Hepatocyte (in vitro differentiated cells): ENCODE measurements around the gene DGKQ.
"Not testable (repeated sequence)": the region's sequence is repeated elsewhere in the genome, so short reads cannot be mapped to it uniquely, and the experiment has no call there.

ENCODE experiments used
- CTCF ChIP-seq: fragments of 200-600 bp; sonication (generic); IDR thresholded peaks from 2 replicates; pipeline ENCODE4 v1.5.1; 2016; ENCODE audit warnings: antibody characterized with exemption, mild to moderate bottlenecking; ENCODE audit not compliant: poor library complexity
- EZH2phosphoT487 ChIP-seq: fragments of 200-600 bp; sonication (generic); IDR thresholded peaks from one replicate; pipeline ENCODE4 v1.6.1; 2018; ENCODE audit warnings: antibody characterized with exemption, mild to moderate bottlenecking, low read depth, moderate library complexity; ENCODE audit not compliant: unreplicated experiment, severe bottlenecking

- TF ChIP-seq CTCF, EZH2phosphoT487: not testable (repeated sequence)
These were observed 54.8 kb downstream of the DGKQ start for GRCh38 chr4:918591-918990.
